ENCODE results near the gene MYO7B. TPM values are rescaled to one million over a fixed set of nuclear protein-coding genes. Genes with fewer than 3 reads are reported as not detected.

The MYO7B gene
- total RNA-seq, 4 donors from 2014 or later, result 0.07 to 0.83 (median 0.51) TPM; not detected in 1

DNA sequence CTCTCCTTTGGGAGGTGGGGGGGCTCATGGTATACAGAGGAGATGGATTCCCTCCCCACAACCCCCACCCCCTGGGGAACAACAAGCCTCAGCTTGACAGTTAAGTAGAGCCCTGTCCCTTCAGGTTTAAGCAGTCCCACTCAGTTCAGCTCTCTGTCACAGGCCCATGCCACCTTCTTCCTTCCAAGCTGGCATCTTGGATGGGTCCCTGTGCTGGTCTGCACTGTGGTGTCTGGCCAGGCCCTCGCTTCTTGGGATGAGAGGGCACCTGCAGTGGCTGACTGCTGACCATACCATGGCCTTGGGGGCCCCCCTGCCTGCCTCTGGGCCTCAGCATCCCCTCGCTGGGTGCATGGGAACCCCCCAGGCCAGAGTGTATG, 90.1 kb downstream of the MYO7B start:
- TF ChIP-seq POLR2A (IDR thresholded peaks at IDR 0.05), result no peak
- TF ChIP-seq, protein P1, sequence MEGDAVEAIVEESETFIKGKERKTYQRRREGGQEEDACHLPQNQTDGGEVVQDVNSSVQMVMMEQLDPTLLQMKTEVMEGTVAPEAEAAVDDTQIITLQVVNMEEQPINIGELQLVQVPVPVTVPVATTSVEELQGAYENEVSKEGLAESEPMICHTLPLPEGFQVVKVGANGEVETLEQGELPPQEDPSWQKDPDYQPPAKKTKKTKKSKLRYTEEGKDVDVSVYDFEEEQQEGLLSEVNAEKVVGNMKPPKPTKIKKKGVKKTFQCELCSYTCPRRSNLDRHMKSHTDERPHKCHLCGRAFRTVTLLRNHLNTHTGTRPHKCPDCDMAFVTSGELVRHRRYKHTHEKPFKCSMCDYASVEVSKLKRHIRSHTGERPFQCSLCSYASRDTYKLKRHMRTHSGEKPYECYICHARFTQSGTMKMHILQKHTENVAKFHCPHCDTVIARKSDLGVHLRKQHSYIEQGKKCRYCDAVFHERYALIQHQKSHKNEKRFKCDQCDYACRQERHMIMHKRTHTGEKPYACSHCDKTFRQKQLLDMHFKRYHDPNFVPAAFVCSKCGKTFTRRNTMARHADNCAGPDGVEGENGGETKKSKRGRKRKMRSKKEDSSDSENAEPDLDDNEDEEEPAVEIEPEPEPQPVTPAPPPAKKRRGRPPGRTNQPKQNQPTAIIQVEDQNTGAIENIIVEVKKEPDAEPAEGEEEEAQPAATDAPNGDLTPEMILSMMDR (IDR thresholded peaks at IDR 0.05 in 4 of 5, conservative IDR thresholded peaks at IDR 0.05 in 1 of 5), result no peak
- no peaks in the 10 kb centered on the region for H3K36me3 ChIP-seq
- H3K27ac ChIP-seq, result no peak overlapping the region
- intact Hi-C loops (cut with DNase I; ENCODE audit: low total_unique reads) (no loop called here), in situ Hi-C loops (cut with MboI; ENCODE audit: low sequenced_read_pairs in 4 of 4) (no loop called here)
- no peaks in the 10 kb centered on the region for H3K27me3 ChIP-seq
- DNase-seq (no peak), ATAC-seq (no peak)
- H3K4me3 ChIP-seq, result no peak overlapping the region
- no peaks in the 10 kb centered on the region for H3K9me3 ChIP-seq
- H3K4me1 ChIP-seq, result no peaks in the 10 kb centered on the region

DNA sequence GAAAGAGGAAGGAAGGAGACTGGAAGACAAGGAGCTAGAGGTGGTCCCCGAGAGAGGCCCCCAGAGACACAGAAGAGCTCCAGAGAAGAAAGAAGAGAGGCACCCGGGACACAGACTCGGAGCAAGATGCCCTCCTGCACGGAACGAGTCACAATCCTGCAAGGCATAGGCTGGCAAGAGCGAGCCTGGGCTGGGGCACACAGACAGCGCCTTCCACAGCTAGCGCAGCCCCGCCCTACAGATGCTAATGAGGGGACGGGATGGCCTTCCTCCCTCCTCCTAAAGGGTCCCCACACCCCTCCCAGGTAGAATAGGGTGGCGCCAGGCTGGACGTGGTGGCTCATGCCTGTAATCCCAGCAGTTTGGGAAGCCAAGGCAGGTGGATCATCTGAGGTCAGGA, 90.7 kb downstream of the MYO7B start:
- ATAC-seq (no peak), DNase-seq (no peak)
- Histone ChIP-seq H3K36me3 (no peaks in the 10 kb centered on the region), H3K4me3 (no peak overlapping the region), H3K9me3 (no peaks in the 10 kb centered on the region), H3K27me3 (no peaks in the 10 kb centered on the region), H3K27ac (no peak overlapping the region), H3K4me1 (no peaks in the 10 kb centered on the region)
- no peak for TF ChIP-seq POLR2A (IDR thresholded peaks at IDR 0.05)
- intact Hi-C loops (cut with DNase I; ENCODE audit: low total_unique reads), result no loop called here
- in situ Hi-C loops (cut with MboI; ENCODE audit: low sequenced_read_pairs in 4 of 4), result no loop called here

DNA sequence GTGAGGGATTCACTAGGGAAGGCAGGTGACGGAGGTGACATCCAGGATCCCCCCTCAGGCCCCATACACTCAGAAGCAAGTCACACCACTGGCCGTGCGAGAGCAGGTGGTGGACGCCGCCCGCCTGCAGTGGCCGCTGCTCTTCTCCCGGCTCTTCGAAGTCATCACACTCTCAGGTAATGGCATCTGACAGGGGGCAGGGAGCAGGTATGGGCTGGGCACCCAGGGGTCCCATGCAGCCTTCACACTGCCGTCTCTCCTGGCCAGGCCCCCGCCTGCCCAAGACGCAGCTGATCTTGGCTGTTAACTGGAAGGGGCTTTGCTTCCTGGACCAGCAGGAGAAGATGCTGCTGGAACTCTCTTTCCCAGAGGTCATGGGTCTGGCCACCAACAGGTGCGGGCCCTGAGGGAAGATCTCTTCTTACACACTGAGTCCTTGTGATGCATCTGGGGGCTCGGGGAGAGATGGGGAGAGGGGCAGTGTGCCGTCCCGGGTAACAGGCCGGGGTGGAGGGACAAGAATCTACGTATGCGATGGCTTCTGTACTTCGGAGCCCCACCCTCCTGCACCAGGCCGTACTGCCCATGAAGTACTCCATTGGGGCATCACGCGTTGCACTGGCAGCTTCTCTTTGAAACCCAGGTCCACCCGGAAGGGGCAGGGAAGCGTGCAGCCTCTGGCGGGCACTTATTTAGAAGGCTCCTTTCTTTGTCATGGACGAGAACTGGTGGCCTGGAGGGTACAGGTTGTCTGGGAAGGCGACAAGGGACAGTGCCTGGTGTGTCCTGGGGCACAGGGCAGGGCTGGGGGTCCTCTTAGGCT, 91.6 kb downstream of the MYO7B start:
- TF ChIP-seq POLR2A (IDR thresholded peaks at IDR 0.05), result no peak
- TF ChIP-seq, protein P1 (IDR thresholded peaks at IDR 0.05 in 4 of 5, conservative IDR thresholded peaks at IDR 0.05 in 1 of 5), result no peak
- in situ Hi-C loops (cut with MboI; ENCODE audit: low sequenced_read_pairs in 4 of 4) (no loop called here), intact Hi-C loops (cut with DNase I; ENCODE audit: low total_unique reads) (no loop called here)
- Histone ChIP-seq H3K36me3 (no peaks in the 10 kb centered on the region), H3K9me3 (no peaks in the 10 kb centered on the region), H3K4me3 (no peak overlapping the region), H3K27me3 (no peaks in the 10 kb centered on the region), H3K4me1 (no peaks in the 10 kb centered on the region), H3K27ac (no peak overlapping the region)
- no peak for ATAC-seq
- no peak for DNase-seq

DNA sequence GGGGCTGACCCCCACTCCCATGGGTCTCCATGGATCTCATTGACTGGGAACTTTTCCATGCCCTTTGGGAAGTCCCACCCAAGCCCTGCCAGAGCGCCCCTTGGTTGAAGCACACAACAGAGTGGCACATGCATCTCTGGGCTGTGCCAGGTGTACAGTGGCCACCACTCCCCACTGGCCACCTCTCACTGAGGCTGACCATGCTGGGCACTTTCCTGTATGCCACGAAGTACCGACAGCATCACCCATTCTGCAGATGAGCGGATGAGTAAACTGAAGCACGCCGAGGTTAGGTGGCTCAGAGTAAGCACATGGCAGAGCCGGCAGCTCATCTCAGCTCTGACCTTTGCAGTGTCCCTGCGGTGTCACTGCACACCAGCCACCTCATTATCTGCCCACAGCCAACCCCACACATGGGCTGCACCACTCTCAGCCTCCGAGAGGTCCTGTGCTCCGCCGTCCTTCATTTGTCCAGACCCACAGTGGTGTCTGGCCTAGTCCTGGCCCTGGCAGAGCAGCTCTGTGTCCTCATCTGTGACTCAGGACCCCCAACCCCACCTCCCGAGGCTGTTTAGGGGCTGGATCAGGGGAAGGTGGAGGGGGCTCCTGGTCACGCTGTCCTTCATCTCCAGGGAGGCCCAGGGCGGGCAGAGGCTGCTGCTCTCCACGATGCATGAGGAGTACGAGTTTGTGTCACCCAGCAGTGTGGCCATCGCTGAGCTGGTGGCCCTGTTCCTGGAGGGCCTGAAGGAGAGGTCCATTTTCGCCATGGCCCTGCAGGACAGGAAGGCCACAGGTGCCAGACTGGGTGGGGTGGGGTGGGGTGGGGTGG, 92.5 kb downstream of the MYO7B start:
- H3K9me3 ChIP-seq, result no peaks in the 10 kb centered on the region
- H3K4me1 ChIP-seq, result no peaks in the 10 kb centered on the region
- ATAC-seq (no peak), DNase-seq (no peak)
- H3K36me3 ChIP-seq, result no peaks in the 10 kb centered on the region
- H3K4me3 ChIP-seq, result no peak overlapping the region
- in situ Hi-C loops (cut with MboI; ENCODE audit: low sequenced_read_pairs in 4 of 4) (no loop called here), intact Hi-C loops (cut with DNase I; ENCODE audit: low total_unique reads) (no loop called here)
- no peak overlapping the region for H3K27ac ChIP-seq
- no peaks in the 10 kb centered on the region for H3K27me3 ChIP-seq
- TF ChIP-seq, protein P1 (IDR thresholded peaks at IDR 0.05 in 4 of 5, conservative IDR thresholded peaks at IDR 0.05 in 1 of 5), result no peak
- no peak for TF ChIP-seq POLR2A (IDR thresholded peaks at IDR 0.05)
